GM21360 (cell line): Measurements from ENCODE around the gene CCDC149.
A peak's percentile ranks its signal among the peaks of the same experiment; 100 is the strongest.

Source experiments
- ATAC-seq: cut with Tn5 transposase; IDR thresholded peaks from one replicate; pipeline ENCODE4 v1.9.1; 2021; ENCODE audit warnings: mild to moderate bottlenecking, moderate library complexity; ENCODE audit not compliant: unreplicated experiment

The CCDC149 gene

GRCh38 chr4:24780936-24781495, 131.8 kb downstream of the CCDC149 start:
- no peak for ATAC-seq

GRCh38 chr4:24778464-24779225, 134.2 kb downstream of the CCDC149 start:
- ATAC-seq = no peak

DNA sequence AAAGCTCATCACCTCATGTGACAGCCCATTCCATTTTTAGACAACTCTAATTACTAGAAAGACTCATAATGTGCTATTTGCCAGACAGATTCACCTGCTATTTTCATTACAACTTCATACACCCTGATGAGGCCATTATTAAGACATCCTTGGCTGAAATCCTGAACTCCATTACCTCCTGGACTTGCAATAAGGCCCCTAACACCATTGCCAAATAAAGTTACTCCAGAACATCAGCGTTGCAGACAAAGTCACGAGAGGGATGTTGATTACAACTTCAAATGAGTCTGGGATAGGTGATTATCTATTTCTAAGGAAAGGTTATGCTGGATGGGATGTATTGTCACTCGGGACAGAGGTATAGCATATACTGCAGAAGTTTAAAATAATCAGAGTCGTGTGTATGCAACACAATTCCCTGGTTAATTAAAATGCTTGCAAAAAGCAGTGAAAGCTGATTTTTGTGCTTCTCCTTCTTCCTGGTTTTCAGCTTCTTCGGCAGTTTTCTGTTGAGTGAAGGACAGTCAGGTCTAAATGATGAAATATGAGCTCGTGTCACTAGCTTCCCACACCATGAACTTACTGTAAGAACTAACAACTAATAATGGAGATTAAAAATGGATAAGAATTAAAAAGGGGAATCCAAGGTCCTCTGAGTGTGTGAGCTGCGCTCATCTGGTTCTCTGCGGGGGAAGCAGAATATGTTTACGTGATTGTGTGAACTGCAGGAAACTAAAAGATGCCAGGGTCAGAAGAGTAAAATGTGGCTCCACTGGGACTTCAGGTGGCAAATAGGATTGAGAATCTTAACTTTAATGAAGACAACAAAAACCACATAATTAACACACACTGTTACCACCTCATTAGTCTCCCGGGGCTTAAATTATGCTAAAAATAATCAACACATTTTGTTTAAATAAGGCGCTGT, 135.0 kb downstream of the CCDC149 start:
- no peak for ATAC-seq

DNA sequence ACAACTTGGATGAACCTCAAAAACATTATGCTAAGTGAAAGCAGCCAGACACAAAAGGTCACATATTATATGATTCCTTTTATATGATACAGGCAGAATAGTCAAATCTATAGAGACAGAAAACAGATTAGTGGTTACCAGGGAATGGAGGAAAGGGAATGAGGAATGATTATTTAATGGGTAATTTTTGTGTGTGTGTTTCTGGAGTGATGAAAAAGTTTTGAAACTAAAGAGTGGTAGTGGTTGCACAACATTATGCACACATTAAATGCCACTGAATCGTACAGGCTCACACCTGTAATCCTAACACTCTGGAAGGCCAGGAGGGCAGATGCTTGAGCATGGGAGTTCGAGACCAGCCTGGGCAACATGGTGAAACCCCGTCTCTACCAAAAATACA, 137.1 kb downstream of the CCDC149 start:
- ATAC-seq = no peak

DNA sequence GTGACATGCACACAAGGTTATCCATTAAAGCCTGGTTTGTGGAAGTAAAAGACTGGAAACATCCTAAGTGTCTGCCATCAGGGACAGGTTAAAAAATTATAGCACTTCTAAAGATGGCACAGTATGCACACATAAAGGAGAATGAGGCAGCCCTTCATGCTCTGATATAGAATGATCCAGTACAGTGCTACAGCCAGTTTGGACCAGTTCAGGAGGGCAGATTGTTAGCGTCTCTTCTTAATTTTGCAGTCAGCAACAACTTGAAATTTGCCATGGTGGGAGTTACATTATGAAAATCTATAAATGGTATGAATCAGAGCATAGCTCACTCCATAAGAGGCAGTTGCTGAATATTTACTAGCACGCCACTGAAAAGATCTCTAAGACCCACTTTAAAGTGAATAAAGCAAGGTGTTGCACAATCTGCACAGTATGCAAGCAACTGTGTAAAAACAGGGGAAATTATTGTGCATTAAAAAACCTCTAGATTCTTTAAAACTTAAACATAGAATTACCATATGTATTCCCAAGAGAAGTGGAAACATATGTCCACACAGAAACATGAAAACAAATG, 137.7 kb downstream of the CCDC149 start:
- no peak for ATAC-seq

DNA sequence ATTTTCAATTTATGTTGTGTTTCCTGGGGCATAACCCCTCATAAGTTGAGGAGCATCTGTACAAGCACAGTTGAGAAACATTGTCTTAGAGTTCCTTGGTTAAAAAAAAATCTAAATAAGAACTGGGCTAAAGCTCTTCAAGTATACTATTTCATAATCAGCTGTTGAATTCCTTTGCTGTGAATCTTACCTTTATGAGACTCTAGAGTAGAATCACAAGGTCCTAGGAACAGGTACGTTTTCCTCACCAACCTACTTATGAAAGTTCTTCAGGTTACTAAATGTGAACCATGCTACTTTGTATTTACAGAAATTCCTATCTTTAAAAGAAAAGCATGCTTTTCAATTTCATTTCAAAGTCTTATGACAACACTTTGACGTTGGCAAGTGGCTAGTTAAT, 138.4 kb downstream of the CCDC149 start:
- ATAC-seq = no peak

DNA sequence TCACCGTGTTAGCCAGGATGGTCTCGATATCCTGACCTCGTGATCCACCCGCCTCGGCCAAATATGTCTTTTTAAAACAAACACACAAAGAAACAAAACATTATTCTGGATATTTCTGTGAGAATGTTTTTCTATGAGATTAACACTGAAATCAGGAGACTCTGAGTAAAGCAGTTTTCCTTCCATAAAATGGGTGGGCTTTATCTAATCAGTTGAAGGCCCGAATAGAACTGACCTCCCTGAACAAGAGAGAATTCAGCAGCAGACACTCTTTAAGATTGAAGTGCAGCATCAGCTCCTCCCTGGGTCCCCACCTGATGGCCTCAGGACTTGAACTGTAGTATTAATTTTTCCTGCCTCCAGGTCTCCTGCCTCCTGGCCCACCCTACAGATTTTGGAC, 139.9 kb downstream of the CCDC149 start:
- no peak for ATAC-seq

GRCh38 chr4:24772061-24772705, 140.7 kb downstream of the CCDC149 start:
- no peak for ATAC-seq

GRCh38 chr4:24771241-24771640, 141.6 kb downstream of the CCDC149 start:
- no peak for ATAC-seq

DNA sequence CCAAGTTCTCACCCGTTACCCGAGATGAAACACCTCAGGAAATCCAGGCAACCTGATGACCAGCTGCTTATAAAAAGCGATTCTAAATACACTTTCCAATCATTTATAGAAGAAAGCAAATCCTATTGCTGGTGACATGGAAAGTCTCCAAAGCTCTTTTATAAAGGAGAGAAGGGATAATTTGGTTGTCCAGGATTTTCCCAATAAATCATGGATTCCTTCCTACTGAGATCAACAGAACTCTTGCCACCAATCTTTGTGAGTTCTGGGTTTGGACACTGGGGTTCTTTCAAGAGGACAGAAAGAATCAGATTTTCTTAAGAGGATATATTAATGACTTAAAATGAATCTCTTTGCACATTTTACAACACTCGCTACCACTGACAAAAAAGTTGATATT, 142.2 kb downstream of the CCDC149 start:
- no peak for ATAC-seq

DNA sequence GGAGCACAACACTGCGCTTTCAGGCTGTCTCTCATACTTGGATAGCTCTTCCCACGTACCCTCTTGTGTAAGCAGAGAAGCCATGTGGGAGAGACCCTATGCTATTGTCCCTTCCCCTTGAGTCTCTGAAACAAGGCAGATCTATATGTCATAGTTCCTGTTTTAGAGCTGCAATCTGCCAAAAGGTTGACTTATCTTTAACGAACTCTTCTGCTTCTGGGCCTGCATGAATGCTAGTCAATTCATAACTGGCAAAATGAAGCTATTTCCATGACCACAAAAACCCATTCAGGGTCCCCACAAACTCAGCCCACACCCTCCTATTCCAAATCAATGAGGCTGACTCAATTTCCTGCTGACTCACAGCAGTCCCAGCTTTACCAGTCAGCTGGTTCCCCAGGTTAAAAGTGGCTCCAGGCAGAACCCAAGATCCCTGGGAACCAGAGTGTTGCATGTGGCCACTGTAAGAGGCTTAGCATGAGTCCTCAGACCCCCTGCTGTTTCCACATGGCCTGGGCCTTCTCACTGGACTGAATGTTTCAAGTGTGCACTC, 142.7 kb downstream of the CCDC149 start:
- peak; percentile 65 for ATAC-seq

GRCh38 chr4:24769571-24769970, 143.3 kb downstream of the CCDC149 start:
- no peak for ATAC-seq

DNA sequence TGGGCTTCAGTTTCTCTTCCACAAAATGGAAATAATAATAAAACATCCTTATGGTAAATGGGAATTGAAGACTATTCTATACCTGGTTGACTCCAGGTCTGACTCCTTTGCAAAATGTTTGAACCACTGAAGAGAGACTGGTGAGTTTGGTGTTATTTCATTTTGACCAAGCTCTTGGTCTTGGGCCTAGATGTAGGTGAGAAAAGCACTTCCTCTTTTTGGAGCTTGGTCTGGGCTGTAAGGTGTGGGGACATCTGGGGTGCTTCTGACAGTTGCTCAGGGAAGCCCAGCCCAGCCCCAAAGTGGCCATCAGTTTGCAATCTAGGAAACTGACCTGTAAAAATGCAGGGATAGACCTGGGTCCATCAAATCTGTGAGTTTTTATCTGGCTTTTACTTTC, 144.2 kb downstream of the CCDC149 start:
- ATAC-seq = peak; percentile 83

- ATAC-seq = no peak
Observed at GRCh38 chr4:24768006-24768405, 144.8 kb downstream of the CCDC149 start.

DNA sequence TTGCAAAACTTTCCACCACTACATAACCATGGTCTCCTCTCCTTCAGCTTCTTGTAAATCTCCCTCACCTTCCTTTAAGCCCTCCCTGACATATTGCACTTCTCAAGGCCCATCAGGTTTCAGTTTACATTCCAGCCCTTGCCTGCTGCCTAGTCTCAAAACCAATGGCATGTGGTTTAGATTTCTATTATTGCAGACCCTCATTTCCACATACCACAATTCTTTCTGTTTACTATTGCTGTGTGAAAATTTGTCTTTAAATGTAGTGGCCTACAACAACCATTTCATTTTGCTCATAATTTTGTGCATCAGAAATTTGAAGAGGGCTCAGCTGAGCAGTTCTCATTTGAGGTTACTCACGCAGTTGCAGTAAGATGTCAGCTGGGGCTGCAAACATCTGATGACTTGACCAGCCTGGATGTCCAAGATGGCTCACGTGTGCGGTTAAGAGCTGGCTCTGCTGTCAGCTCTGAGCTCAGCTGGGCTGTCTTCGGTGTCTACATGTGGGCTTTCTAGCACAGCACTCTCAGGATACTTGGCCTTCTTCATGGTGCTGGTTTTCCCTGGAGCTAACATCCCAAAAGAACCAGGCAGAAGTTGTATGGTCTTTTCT, 147.4 kb downstream of the CCDC149 start:
- no peak for ATAC-seq

- ATAC-seq = no peak
Observed at GRCh38 chr4:24764345-24764744, 148.5 kb downstream of the CCDC149 start.

DNA sequence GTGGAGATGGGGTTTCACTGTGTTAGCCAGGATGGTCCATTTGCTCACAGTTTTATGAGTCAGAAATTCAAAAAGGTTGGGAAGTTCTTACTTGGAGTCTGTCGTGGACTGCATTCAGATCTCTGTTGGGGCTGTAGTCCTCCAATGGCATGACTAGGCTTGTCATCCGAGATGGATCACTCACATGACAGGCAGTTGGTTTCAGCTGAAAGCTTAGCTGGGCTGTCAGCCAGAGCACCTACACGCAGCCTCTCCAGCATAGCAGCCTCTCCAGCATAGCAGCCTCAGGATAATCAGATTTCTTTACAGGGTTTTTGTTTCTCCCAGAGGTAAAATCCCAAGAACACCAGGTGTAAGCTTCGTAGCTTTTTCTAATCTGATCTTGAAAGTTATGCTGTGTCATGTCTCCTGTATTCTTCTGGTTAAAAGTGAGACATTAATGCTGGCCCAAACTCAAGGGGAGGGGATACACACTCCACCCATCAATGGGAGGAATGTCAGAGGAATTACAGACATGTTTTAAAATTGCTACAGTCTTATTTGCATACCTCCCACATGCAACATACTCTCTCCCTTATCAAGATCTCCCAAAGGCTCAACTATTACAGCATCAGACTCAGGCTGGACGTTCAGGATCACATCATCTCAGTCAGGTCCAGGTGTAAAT, 149.1 kb downstream of the CCDC149 start:
- ATAC-seq = no peak
